Astrocyte (in vitro differentiated cells and primary cell): ENCODE data around the gene FAM53A.

Experiments
- CTCF ChIP-seq: IDR thresholded peaks from 2 replicates; pipeline ENCODE4 v1.5.1; 2011; ENCODE audit warnings: low read depth, mild to moderate bottlenecking, inconsistent platforms, low read length, moderate library complexity; ENCODE audit not compliant: insufficient read depth
- EZH2 ChIP-seq: IDR thresholded peaks from 2 replicates; pipeline ENCODE4 v1.6.1; 2012; ENCODE audit warnings: mild to moderate bottlenecking, low read length, inconsistent platforms; ENCODE audit not compliant: insufficient read depth

GRCh38 chr4:1624519-1624910 lies 59.6 kb downstream of the FAM53A start:
- no peak for TF ChIP-seq CTCF
- no peak for TF ChIP-seq EZH2
